Fibroblast of mammary gland (primary cell): Measurements from ENCODE around the gene BHLHE23.

Source experiments
- DNase-seq: peaks from one replicate; pipeline ENCODE4 v3.0.0-alpha.2; 2010; ENCODE audit warnings: low read depth
- H3K4me3 ChIP-seq: 2 replicates; pipeline ENCODE4 v1.5.1; 2011; ENCODE audit warnings: low read depth, mild to moderate bottlenecking, low read length, moderate library complexity; ENCODE audit not compliant: control insufficient read depth
- TF ChIP-seq, protein P1 (sequence below): conservative IDR thresholded peaks from 2 replicates; pipeline ENCODE4 v1.5.1; 2011; ENCODE audit warnings: low read depth, low read length, inconsistent platforms; ENCODE audit not compliant: control insufficient read depth, insufficient read depth

Gene BHLHE23

DNA sequence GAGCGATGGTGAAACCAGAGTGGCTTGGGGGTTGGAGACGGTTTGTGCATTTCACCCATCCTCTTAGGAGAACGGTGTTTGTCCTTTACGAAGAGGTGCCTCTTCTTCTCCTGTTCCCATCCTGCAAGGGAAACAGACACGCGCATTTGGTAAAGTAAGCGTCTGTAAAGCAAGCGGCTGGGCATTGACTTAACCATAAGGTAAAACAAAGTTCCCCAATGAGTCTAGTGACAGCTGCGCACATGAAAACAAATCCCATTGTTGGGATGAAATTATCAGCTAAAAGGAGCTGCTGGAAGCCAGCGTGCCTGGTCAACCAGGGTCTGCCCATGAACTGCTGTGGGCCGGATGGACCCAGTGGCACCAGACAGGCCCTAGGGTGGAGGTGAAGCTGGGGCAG is 5.8 kb downstream of the BHLHE23 start:
- DNase-seq: no peak
- TF ChIP-seq, protein P1, sequence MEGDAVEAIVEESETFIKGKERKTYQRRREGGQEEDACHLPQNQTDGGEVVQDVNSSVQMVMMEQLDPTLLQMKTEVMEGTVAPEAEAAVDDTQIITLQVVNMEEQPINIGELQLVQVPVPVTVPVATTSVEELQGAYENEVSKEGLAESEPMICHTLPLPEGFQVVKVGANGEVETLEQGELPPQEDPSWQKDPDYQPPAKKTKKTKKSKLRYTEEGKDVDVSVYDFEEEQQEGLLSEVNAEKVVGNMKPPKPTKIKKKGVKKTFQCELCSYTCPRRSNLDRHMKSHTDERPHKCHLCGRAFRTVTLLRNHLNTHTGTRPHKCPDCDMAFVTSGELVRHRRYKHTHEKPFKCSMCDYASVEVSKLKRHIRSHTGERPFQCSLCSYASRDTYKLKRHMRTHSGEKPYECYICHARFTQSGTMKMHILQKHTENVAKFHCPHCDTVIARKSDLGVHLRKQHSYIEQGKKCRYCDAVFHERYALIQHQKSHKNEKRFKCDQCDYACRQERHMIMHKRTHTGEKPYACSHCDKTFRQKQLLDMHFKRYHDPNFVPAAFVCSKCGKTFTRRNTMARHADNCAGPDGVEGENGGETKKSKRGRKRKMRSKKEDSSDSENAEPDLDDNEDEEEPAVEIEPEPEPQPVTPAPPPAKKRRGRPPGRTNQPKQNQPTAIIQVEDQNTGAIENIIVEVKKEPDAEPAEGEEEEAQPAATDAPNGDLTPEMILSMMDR: no peak
- H3K4me3 ChIP-seq: no peak overlapping the region

DNA sequence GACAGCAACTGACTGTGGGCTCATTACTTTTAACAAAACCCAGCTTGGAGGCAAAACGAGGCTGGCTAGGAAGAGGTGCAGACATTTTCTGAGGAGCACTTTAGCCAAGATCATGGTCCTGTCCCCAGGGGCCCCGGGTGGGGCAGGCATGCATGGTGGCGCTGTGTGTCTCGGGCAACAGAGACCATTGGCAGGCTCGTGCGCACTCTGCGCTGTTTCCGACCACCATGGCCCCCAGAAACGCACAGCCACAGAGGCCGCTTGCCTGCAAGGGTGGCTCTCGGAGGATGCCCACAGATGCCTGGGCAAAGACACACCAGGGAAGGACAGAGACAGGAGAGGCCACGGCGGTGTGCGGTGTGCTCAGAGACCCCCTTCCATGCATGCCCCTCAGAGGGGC is 6.7 kb downstream of the BHLHE23 start:
- DNase-seq: no peak
- no peak overlapping the region for H3K4me3 ChIP-seq
- TF ChIP-seq, protein P1: no peak

DNA sequence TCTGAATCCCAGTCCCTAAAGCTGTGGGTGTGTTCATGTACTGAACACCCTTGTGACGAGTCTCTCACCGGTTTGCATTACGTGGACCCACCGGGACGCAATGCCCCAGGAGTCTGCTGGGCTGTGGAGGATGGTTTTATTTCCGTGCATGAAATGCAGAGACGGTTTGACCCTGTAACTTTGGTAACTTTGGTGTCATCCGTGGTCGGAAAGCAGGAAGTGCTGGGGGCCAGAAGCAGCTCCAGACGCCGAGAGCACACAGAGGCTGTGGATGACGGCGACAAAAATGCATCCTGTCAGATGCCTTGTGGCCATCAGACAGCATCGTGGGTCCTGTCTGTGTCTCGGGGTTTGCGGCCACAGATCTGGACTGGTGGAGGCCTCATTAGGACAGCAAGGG is 7.2 kb downstream of the BHLHE23 start:
- DNase-seq: no peak
- H3K4me3 ChIP-seq: no peak overlapping the region
- TF ChIP-seq, protein P1: no peak

DNA sequence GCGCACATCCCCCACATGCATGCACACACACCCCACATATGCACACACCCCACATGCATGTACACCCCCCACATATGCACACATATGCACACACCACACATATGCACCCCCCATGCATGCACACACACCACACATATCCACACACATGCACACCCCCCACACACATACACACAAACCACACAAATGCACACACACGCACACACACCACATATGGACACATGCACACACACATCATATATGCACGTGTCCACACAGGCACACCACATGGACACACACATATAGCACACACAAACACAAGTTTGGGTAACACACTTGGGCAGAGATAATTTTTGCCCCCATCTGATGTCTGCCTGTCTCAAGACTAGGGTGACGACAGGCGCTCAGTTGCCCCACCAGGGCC is 8.3 kb downstream of the BHLHE23 start:
- no peak overlapping the region for H3K4me3 ChIP-seq
- DNase-seq: no peak
- TF ChIP-seq, protein P1: no peak

DNA sequence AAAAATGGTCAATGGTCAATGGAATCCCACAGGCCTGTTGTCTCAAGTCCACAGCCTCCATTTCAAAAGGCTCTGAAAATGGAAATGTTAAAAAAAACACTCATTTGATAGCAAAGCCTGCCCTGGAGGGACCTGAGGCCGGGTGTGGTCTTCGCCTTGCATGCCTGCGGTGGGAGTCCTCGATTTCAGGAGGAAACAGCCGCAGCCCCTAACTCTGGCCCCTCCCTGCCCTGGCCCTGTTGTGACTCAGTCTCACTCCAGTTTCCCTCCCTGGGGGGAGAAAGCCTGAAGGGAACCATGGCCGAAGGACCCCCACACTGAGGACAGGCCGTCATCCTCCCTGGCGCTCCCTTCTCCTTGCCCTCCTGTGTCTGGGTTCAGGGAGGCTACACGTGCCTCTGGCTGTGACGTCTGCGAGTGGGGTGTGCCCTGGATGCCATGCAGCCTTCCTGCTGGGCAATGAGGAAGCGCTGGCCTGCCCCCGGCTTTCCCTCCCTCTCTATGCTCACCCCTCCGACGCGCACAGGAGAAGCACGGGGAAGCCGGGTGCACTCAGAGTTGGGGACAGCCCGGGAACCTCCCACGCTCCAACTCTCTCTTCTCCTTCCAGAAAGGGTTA is 9.2 kb downstream of the BHLHE23 start:
- H3K4me3 ChIP-seq: no peak overlapping the region
- TF ChIP-seq, protein P1: no peak
- DNase-seq: no peak

DNA sequence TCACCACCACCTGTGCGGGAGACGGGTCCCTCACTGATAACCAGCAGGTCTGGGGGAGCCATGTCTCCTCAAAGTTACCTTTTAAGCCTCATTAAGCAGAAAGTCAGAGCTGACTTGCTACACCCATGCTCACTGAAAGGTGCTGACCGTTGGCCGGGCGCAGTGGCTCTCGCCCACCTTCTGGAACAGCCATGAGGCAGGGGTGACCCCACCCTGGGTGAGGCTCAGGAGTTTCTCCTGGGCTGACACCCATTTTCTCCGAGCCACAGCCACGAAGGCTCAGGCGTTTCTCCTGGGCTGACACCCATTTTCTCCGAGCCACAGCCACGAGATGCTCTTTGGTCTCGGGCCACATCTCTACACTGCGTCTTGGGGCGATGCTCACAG is 10.2 kb downstream of the BHLHE23 start:
- TF ChIP-seq, protein P1: no peak
- no peak for DNase-seq
- H3K4me3 ChIP-seq: no peak overlapping the region

DNA sequence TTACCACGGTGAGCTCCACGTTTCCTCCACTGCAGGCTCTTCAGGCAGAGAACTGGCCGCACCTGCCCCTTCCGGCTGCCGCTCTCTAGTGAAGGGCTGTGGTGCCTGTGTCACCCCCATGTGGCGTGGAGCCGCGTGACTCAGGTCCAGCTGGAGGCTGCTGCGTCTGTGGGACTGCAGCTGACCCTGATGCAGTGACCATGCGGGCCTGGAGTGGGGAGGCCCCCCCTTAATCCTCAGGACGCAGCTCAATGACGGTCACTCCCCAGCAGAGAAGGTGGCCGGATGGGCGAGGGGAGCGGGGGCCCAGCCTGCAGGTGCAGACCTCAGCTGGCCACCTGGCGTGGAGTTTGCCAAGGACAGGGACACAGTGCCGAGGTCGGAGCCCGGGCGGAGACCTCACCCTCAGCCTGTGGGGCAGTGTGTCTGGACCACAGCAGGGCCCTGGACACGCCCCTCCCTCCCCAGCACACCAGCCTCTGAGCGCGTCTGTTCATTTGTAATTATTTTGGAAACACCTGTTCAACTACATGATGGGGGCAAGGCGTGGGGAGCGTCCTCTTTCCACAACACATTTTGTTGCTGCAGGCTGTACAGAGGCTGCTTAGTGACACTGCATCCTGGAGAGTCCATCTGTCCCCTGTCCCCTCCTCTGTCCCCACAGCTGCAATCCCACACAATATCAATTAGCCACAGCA is 10.7 kb downstream of the BHLHE23 start:
- TF ChIP-seq, protein P1: no peak
- H3K4me3 ChIP-seq: no peak overlapping the region
- DNase-seq: no peak
